ENCODE data around the gene SRRM5. TPM values are rescaled to one million over a fixed set of nuclear protein-coding genes. Genes with fewer than 3 reads are reported as not detected.

SRRM5 gene
- total and polyA plus RNA-seq, 12 donors: 0.15 to 4.7 (median 0.28) TPM; not detected in 3

DNA sequence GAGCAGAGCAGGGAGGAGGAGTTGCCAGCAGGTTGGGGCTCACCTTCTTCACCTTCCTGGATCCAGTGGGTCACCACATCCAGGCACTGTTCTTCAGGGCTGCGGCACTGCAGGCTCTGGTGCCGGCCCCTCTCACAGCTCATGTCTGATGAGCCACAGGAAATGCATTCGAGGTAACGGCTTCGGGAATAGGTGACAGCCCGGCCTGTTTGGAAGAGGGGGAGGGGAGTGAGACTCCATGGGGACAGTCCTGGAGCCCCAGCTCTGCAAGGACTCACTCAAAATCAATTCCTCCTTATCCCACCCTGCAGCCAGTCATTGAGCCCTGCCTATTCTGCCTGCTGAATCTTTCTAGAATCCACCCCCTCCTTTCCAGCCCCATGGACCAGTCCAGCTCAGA is 44.5 kb downstream of the SRRM5 start:
- Histone ChIP-seq H3K27me3 (no peaks in the 10 kb centered on the region), H3K27ac (no peak overlapping the region), H3K4me3 (no peak overlapping the region), H3K4me1 (replicated peaks in 1 of 2) (no peaks in the 10 kb centered on the region), H3K36me3 (replicated peaks in 1 of 2) (peaks cover 0 to 3% of the 10 kb centered on the region in 2 donors), H3K9me3 (replicated peaks in 1 of 3) (no peaks in the 10 kb centered on the region)
- TF ChIP-seq, protein P1, sequence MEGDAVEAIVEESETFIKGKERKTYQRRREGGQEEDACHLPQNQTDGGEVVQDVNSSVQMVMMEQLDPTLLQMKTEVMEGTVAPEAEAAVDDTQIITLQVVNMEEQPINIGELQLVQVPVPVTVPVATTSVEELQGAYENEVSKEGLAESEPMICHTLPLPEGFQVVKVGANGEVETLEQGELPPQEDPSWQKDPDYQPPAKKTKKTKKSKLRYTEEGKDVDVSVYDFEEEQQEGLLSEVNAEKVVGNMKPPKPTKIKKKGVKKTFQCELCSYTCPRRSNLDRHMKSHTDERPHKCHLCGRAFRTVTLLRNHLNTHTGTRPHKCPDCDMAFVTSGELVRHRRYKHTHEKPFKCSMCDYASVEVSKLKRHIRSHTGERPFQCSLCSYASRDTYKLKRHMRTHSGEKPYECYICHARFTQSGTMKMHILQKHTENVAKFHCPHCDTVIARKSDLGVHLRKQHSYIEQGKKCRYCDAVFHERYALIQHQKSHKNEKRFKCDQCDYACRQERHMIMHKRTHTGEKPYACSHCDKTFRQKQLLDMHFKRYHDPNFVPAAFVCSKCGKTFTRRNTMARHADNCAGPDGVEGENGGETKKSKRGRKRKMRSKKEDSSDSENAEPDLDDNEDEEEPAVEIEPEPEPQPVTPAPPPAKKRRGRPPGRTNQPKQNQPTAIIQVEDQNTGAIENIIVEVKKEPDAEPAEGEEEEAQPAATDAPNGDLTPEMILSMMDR (IDR thresholded peaks at IDR 0.05): no peak
- TF ChIP-seq POLR2A (IDR thresholded peaks at IDR 0.05): no peak
- intact Hi-C loops (cut with DNase I): loop anchor here (10.0 kb wide), 3 partner anchors 52 to 202 kb away; partner anchors contain the start of genes IRGQ (in 1 of the 2) and ZNF576 (in 1 of the 2)
- DNase-seq: no peak
- WGBS, 4 donors: 95 to 100% (median 98%) methylated on average over 1 to 6 of the region's 6 CpGs

DNA sequence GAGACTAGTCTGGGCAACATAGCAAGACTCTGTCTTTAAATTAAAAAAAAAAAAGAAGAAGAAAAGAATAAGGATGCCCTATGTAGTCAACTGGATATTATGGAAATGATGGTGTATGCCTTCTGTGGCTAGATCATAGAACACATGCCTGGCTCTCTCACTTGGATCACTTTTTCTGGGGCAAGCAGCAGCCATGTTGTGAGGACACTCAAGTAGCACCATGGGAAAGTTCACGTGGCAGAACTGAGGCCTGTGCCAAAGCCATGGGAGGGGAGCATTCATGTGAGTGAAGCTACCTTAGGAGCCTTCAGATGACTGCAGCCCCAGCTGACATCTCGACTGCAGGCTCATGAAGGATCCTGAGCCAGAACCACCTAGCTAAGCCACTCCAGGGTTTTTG is 46.1 kb downstream of the SRRM5 start:
- 83 to 100% (median 89%) methylated on average over 2 of the region's 2 CpGs for WGBS, 4 donors
- intact Hi-C loops (cut with DNase I): loop anchor here (10.0 kb wide), 3 partner anchors 53 to 203 kb away; partner anchors contain the start of genes IRGQ (in 1 of the 2) and ZNF576 (in 1 of the 2)
- no peaks in the 10 kb centered on the region for H3K36me3 ChIP-seq (replicated peaks in 1 of 2)

DNA sequence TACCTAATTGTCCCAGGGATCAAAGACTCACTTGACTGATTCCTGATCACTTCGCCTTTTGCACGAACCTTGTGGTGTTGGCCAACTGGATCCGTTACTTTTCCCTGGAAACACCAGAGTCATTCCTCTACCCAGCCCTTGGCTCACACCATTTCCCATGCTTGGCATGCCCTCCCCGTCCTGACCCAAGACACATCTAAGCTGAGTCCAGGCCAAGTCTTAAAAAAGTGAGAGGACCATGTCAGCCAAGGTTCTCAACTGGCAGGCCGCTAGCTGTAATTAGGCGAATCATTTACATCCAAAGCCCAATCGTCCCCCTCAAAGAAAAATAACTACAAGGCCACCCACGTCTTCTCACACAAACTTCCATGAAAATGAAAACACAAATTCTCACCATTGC is 46.6 kb downstream of the SRRM5 start:
- intact Hi-C loops (cut with DNase I): loop anchor here (10.0 kb wide), 3 partner anchors 54 to 204 kb away; partner anchors contain the start of genes IRGQ (in 1 of the 2) and ZNF576 (in 1 of the 2)
- no peaks in the 10 kb centered on the region for H3K36me3 ChIP-seq (replicated peaks in 1 of 2)
- WGBS, 4 donors: 91 to 94% (median 93%) methylated on average over 8 of the region's 8 CpGs

More for the DNA sequence above, 46.1 kb downstream of the SRRM5 start:
- H3K27ac ChIP-seq: no peak overlapping the region
- TF ChIP-seq, protein P1 (IDR thresholded peaks at IDR 0.05): no peak
- TF ChIP-seq POLR2A (IDR thresholded peaks at IDR 0.05): no peak
- no peak overlapping the region for H3K4me3 ChIP-seq
- no peaks in the 10 kb centered on the region for H3K27me3 ChIP-seq
- DNase-seq: no peak
- H3K4me1 ChIP-seq (replicated peaks in 1 of 2): no peaks in the 10 kb centered on the region
- H3K9me3 ChIP-seq (replicated peaks in 1 of 3): no peaks in the 10 kb centered on the region

DNA sequence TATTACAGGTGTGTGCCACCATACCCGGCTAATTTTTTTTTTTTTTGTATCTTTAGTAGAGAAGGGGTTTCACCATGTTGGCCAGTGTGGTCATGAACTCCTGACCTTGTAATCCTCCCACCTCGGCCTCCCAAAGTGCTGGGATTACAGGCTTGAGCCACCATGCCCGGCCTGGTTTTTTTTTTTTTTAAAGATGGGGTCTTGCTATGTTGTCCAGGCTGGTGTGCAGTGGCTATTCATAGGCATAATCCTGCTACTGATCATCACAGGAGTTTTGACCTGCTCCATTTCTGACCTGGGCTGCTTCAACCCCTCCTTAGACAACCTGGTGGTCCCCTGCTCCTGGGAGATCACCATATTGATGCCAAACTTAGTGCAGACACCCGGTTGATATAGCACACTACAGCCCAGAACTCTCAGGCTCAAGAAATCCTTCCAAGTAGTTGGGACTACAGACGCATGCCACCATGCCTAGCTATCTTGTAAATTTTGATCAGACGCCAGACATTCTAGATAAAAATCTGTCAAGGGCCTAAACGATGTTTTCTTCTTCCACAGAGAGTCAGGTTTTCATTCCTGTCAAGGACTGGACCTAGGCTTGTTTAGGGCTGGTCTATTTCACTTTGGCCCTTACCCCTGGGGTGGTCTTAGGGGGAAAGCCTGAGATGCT is 48.5 kb downstream of the SRRM5 start:
- intact Hi-C loops (cut with DNase I): no loop called here
- Histone ChIP-seq H3K27ac (no peak overlapping the region), H3K36me3 (replicated peaks in 1 of 2) (no peaks in the 10 kb centered on the region), H3K4me3 (no peak overlapping the region), H3K4me1 (replicated peaks in 1 of 2) (no peaks in the 10 kb centered on the region), H3K27me3 (no peaks in the 10 kb centered on the region), H3K9me3 (replicated peaks in 1 of 3) (no peaks in the 10 kb centered on the region)
- no peak for DNase-seq
- TF ChIP-seq POLR2A (IDR thresholded peaks at IDR 0.05): no peak
- TF ChIP-seq, protein P1 (IDR thresholded peaks at IDR 0.05): no peak
- 78 to 80% (median 78%) methylated on average over 6 to 7 of the region's 7 CpGs for WGBS, 4 donors

More for the DNA sequence above, 46.6 kb downstream of the SRRM5 start:
- H3K9me3 ChIP-seq (replicated peaks in 1 of 3): no peaks in the 10 kb centered on the region
- H3K27ac ChIP-seq: no peak overlapping the region
- TF ChIP-seq POLR2A (IDR thresholded peaks at IDR 0.05): no peak
- TF ChIP-seq, protein P1 (IDR thresholded peaks at IDR 0.05): no peak
- no peaks in the 10 kb centered on the region for H3K27me3 ChIP-seq
- no peak for DNase-seq
- no peak overlapping the region for H3K4me3 ChIP-seq
- H3K4me1 ChIP-seq (replicated peaks in 1 of 2): no peaks in the 10 kb centered on the region

Measured in adrenal gland (tissue), 12 donors.